Loucy (cell line): ENCODE measurements around the gene EPHB1.

Experiments used
- CTCF ChIP-seq: fragments of 200-600 bp; sonication (generic); conservative IDR thresholded peaks from 2 replicates; pipeline ENCODE4 v1.5.1; 2014; ENCODE audit warnings: mild to moderate bottlenecking, antibody characterized with exemption, low read length
- EZH2phosphoT487 ChIP-seq: fragments of 200-600 bp; IDR thresholded peaks from 2 replicates; pipeline ENCODE4 v1.6.1; 2018; ENCODE audit warnings: antibody characterized with exemption, mild to moderate bottlenecking, moderate library complexity, borderline replicate concordance

DNA sequence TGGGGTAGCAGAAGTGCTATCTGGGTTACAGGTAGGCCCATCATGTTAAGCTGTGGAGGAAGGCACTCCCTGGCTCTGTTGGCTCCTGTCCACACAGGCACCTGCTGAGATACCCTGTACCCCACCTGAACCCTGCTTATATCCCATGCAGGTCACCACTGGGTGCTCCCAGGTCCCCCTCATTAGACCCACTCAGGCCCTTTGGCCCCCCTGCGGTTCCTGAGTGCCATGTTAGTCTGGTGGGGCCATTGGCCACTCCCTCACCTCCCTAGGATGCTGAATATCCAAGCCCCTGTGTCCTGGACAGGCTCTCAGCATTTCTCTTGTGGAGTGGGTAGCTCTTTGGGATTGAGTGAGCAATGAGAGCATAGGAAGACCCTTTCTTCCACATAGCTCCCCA is 128.2 kb downstream of the EPHB1 start:
- TF ChIP-seq CTCF: no peak
- no peak for TF ChIP-seq EZH2phosphoT487
